Fibroblast of mammary gland (primary cell): ENCODE data around the gene PPP3CA.

Experiments
- DNase-seq: peaks from one replicate; pipeline ENCODE4 v3.0.0-alpha.2; 2010; ENCODE audit warnings: low read depth
- H3K4me3 ChIP-seq: 2 replicates; pipeline ENCODE4 v1.5.1; 2011; ENCODE audit warnings: low read depth, mild to moderate bottlenecking, low read length, moderate library complexity; ENCODE audit not compliant: control insufficient read depth
- TF ChIP-seq, protein P1 (sequence below): conservative IDR thresholded peaks from 2 replicates; pipeline ENCODE4 v1.5.1; 2011; ENCODE audit warnings: low read depth, low read length, inconsistent platforms; ENCODE audit not compliant: control insufficient read depth, insufficient read depth

The PPP3CA gene

GRCh38 chr4:101065935-101066485, 281.3 kb downstream of the PPP3CA start:
- DNase-seq, result no peak
- H3K4me3 ChIP-seq, result no peak overlapping the region
- TF ChIP-seq, protein P1, sequence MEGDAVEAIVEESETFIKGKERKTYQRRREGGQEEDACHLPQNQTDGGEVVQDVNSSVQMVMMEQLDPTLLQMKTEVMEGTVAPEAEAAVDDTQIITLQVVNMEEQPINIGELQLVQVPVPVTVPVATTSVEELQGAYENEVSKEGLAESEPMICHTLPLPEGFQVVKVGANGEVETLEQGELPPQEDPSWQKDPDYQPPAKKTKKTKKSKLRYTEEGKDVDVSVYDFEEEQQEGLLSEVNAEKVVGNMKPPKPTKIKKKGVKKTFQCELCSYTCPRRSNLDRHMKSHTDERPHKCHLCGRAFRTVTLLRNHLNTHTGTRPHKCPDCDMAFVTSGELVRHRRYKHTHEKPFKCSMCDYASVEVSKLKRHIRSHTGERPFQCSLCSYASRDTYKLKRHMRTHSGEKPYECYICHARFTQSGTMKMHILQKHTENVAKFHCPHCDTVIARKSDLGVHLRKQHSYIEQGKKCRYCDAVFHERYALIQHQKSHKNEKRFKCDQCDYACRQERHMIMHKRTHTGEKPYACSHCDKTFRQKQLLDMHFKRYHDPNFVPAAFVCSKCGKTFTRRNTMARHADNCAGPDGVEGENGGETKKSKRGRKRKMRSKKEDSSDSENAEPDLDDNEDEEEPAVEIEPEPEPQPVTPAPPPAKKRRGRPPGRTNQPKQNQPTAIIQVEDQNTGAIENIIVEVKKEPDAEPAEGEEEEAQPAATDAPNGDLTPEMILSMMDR, result no peak

- no peak for DNase-seq
- TF ChIP-seq, protein P1, result no peak
- H3K4me3 ChIP-seq, result no peak overlapping the region
Observed at GRCh38 chr4:101065346-101065745, 282.0 kb downstream of the PPP3CA start.

DNA sequence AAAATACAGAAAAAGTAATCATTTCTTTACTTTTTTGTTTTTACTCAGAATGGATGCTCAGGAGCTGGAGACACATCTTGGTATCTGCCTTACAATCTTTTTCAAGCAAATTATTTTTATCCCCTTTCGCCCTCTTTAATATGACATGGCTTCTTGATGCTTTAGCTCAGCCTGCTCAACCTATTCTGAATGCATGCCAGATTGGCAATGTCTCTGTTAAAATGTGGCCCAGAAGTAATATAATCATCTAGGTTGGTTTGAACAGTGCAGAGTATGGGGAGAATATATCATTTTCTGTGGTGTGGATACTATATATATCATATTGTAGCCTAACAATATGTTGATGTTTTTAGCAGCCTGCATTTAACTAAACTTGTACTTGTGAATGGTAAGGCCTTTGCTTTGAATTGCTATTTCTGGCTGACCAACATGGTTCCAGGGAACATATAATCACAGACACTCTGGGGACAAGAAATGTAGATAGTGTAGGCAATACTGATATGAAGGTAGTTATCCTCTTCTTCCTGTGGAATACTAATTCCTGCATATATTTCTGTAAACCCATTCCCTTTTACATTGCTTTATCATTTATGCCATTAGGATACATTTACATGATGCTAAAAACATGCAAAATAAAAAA, 282.7 kb downstream of the PPP3CA start:
- TF ChIP-seq, protein P1, result no peak
- H3K4me3 ChIP-seq, result no peak overlapping the region
- DNase-seq, result no peak

DNA sequence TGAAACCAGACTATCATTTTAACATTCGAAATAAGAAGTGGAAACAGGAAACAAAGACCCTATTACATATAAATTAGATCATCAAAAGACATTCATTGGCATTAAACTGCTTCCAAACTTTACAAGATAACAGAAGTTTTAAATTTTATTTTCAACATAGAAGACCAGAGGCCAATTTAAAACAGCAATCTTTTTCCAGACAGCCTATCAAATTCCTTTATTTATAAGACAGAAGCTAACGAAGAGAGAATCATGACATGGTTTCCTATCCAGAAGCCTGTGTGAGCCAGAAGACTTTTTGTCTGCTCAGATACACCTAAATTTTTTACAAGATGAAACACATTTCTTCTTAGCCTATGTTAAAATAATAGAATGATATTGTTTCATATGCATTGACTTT, 291.9 kb downstream of the PPP3CA start:
- H3K4me3 ChIP-seq, result no peak overlapping the region

GRCh38 chr4:101050837-101051205, 296.5 kb downstream of the PPP3CA start:
- H3K4me3 ChIP-seq, result no peak overlapping the region
- no peak for DNase-seq
- TF ChIP-seq, protein P1, result no peak

More for the DNA sequence above, 291.9 kb downstream of the PPP3CA start:
- TF ChIP-seq, protein P1, result no peak
- DNase-seq, result no peak

DNA sequence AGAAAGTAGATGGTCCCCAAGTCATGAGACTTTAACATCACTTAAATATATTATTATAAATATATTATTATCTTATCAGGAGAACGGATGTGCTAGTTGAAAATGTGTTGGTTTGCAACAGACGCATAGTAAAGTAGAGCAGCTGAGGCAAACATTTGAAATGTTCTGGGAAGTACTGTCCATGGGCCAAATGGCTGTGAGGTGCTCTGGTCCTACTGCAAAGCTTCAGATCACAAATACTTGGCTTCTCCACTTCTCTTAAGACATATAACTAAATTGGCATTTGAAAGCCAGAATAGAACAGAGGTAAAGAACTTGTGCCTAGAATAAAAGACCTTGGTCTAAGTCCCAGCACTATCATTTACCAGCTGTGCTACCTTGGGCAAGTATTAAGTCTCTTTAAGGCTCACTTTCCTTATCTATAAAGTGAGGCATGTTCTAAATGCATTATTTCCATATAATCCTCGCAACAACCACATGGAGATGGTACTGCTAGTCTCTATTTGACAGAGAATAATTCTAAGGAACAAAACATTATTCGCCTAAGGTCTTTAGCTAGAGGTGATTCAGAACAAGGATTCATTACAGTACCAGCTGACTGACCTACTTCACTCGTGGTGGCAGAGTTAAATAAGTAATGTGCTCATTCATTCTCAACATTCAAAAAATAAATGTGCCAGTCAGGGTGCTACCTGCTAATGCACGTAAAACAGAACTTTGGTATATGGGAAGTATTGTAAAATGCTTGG, 297.1 kb downstream of the PPP3CA start:
- TF ChIP-seq, protein P1, result no peak
- no peak for DNase-seq
- no peak overlapping the region for H3K4me3 ChIP-seq
